ENCODE measurements around the gene CDH4. TPM values are rescaled to one million over a fixed set of nuclear protein-coding genes. Genes with fewer than 3 reads are reported as not detected.

The CDH4 gene
- polyA plus RNA-seq, 2 donors, result 0.02 to 0.05 TPM

- H3K27ac ChIP-seq (ENCODE audit: low read depth in 2 of 2, low read length in 1 of 2), result no peak overlapping the region
- no peaks in the 10 kb centered on the region for H3K9me3 ChIP-seq (ENCODE audit: control insufficient read depth in 2 of 2, insufficient read depth in 1 of 2, low read depth in 1 of 2, low read length in 1 of 2)
- H3K27me3 ChIP-seq (ENCODE audit: control insufficient read depth in 1 of 2, insufficient read depth in 2 of 2, low read length in 2 of 2), result no peaks in the 10 kb centered on the region
- no peaks in the 10 kb centered on the region for H3K36me3 ChIP-seq (ENCODE audit: control insufficient read depth in 2 of 2, insufficient read depth in 2 of 2, low read length in 1 of 2)
- WGBS, 2 donors, result 63 to 71% methylated on average over 10 to 12 of the region's 12 CpGs
- H3K4me1 ChIP-seq (ENCODE audit: control insufficient read depth in 2 of 2, insufficient read depth in 2 of 2, low read length in 1 of 2), result no peaks in the 10 kb centered on the region
- no peak overlapping the region for H3K4me3 ChIP-seq (ENCODE audit: low read depth in 1 of 2, low read length in 2 of 2)
These were observed 471.6 kb downstream of the CDH4 start for GRCh38 chr20:61723529-61724257.

GRCh38 chr20:61724376-61724775 lies 472.3 kb downstream of the CDH4 start:
- H3K27ac ChIP-seq (ENCODE audit: low read depth in 2 of 2, low read length in 1 of 2), result no peak overlapping the region
- 7 to 10% methylated on average over 4 of the region's 4 CpGs for WGBS, 2 donors

GRCh38 chr20:61725145-61725544 lies 473.1 kb downstream of the CDH4 start:
- H3K27ac ChIP-seq (ENCODE audit: low read depth in 2 of 2, low read length in 1 of 2), result no peak overlapping the region
- no peak overlapping the region for H3K4me3 ChIP-seq (ENCODE audit: low read depth in 1 of 2, low read length in 2 of 2)
- no peaks in the 10 kb centered on the region for H3K27me3 ChIP-seq (ENCODE audit: control insufficient read depth in 1 of 2, insufficient read depth in 2 of 2, low read length in 2 of 2)
- no peaks in the 10 kb centered on the region for H3K9me3 ChIP-seq (ENCODE audit: control insufficient read depth in 2 of 2, insufficient read depth in 1 of 2, low read depth in 1 of 2, low read length in 1 of 2)
- no peaks in the 10 kb centered on the region for H3K4me1 ChIP-seq (ENCODE audit: control insufficient read depth in 2 of 2, insufficient read depth in 2 of 2, low read length in 1 of 2)
- H3K36me3 ChIP-seq (ENCODE audit: control insufficient read depth in 2 of 2, insufficient read depth in 2 of 2, low read length in 1 of 2), result no peaks in the 10 kb centered on the region
- WGBS, 2 donors, result 91 to 95% methylated on average over 8 of the region's 8 CpGs

More at GRCh38 chr20:61724376-61724775, 472.3 kb downstream of the CDH4 start:
- Histone ChIP-seq H3K27me3 (ENCODE audit: control insufficient read depth in 1 of 2, insufficient read depth in 2 of 2, low read length in 2 of 2) (no peaks in the 10 kb centered on the region), H3K36me3 (ENCODE audit: control insufficient read depth in 2 of 2, insufficient read depth in 2 of 2, low read length in 1 of 2) (no peaks in the 10 kb centered on the region), H3K4me3 (ENCODE audit: low read depth in 1 of 2, low read length in 2 of 2) (no peak overlapping the region), H3K4me1 (ENCODE audit: control insufficient read depth in 2 of 2, insufficient read depth in 2 of 2, low read length in 1 of 2) (no peaks in the 10 kb centered on the region), H3K9me3 (ENCODE audit: control insufficient read depth in 2 of 2, insufficient read depth in 1 of 2, low read depth in 1 of 2, low read length in 1 of 2) (no peaks in the 10 kb centered on the region)

- 84 to 86% methylated on average over 8 of the region's 8 CpGs for WGBS, 2 donors
- H3K4me3 ChIP-seq (ENCODE audit: low read depth in 1 of 2, low read length in 2 of 2), result no peak overlapping the region
- no peaks in the 10 kb centered on the region for H3K36me3 ChIP-seq (ENCODE audit: control insufficient read depth in 2 of 2, insufficient read depth in 2 of 2, low read length in 1 of 2)
- no peaks in the 10 kb centered on the region for H3K9me3 ChIP-seq (ENCODE audit: control insufficient read depth in 2 of 2, insufficient read depth in 1 of 2, low read depth in 1 of 2, low read length in 1 of 2)
- H3K27me3 ChIP-seq (ENCODE audit: control insufficient read depth in 1 of 2, insufficient read depth in 2 of 2, low read length in 2 of 2), result no peaks in the 10 kb centered on the region
- H3K27ac ChIP-seq (ENCODE audit: low read depth in 2 of 2, low read length in 1 of 2), result no peak overlapping the region
- H3K4me1 ChIP-seq (ENCODE audit: control insufficient read depth in 2 of 2, insufficient read depth in 2 of 2, low read length in 1 of 2), result no peaks in the 10 kb centered on the region
These were observed 473.9 kb downstream of the CDH4 start for GRCh38 chr20:61725966-61726365.

GRCh38 chr20:61726979-61727378 lies 474.9 kb downstream of the CDH4 start:
- 91 to 94% methylated on average over 5 of the region's 5 CpGs for WGBS, 2 donors
- Histone ChIP-seq H3K4me1 (ENCODE audit: control insufficient read depth in 2 of 2, insufficient read depth in 2 of 2, low read length in 1 of 2) (no peaks in the 10 kb centered on the region), H3K9me3 (ENCODE audit: control insufficient read depth in 2 of 2, insufficient read depth in 1 of 2, low read depth in 1 of 2, low read length in 1 of 2) (no peaks in the 10 kb centered on the region), H3K27me3 (ENCODE audit: control insufficient read depth in 1 of 2, insufficient read depth in 2 of 2, low read length in 2 of 2) (no peaks in the 10 kb centered on the region), H3K4me3 (ENCODE audit: low read depth in 1 of 2, low read length in 2 of 2) (no peak overlapping the region), H3K27ac (ENCODE audit: low read depth in 2 of 2, low read length in 1 of 2) (no peak overlapping the region), H3K36me3 (ENCODE audit: control insufficient read depth in 2 of 2, insufficient read depth in 2 of 2, low read length in 1 of 2) (no peaks in the 10 kb centered on the region)

- WGBS, 2 donors, result 57 to 86% methylated on average over 2 of the region's 2 CpGs
- Histone ChIP-seq H3K27me3 (ENCODE audit: control insufficient read depth in 1 of 2, insufficient read depth in 2 of 2, low read length in 2 of 2) (no peaks in the 10 kb centered on the region), H3K27ac (ENCODE audit: low read depth in 2 of 2, low read length in 1 of 2) (no peak overlapping the region), H3K4me3 (ENCODE audit: low read depth in 1 of 2, low read length in 2 of 2) (no peak overlapping the region), H3K4me1 (ENCODE audit: control insufficient read depth in 2 of 2, insufficient read depth in 2 of 2, low read length in 1 of 2) (no peaks in the 10 kb centered on the region), H3K36me3 (ENCODE audit: control insufficient read depth in 2 of 2, insufficient read depth in 2 of 2, low read length in 1 of 2) (no peaks in the 10 kb centered on the region), H3K9me3 (ENCODE audit: control insufficient read depth in 2 of 2, insufficient read depth in 1 of 2, low read depth in 1 of 2, low read length in 1 of 2) (no peaks in the 10 kb centered on the region)
These were observed 475.7 kb downstream of the CDH4 start for GRCh38 chr20:61727761-61728160.

- Histone ChIP-seq H3K4me1 (ENCODE audit: control insufficient read depth in 2 of 2, insufficient read depth in 2 of 2, low read length in 1 of 2) (no peaks in the 10 kb centered on the region), H3K27ac (ENCODE audit: low read depth in 2 of 2, low read length in 1 of 2) (no peak overlapping the region), H3K4me3 (ENCODE audit: low read depth in 1 of 2, low read length in 2 of 2) (no peak overlapping the region), H3K9me3 (ENCODE audit: control insufficient read depth in 2 of 2, insufficient read depth in 1 of 2, low read depth in 1 of 2, low read length in 1 of 2) (no peaks in the 10 kb centered on the region), H3K36me3 (ENCODE audit: control insufficient read depth in 2 of 2, insufficient read depth in 2 of 2, low read length in 1 of 2) (no peaks in the 10 kb centered on the region), H3K27me3 (ENCODE audit: control insufficient read depth in 1 of 2, insufficient read depth in 2 of 2, low read length in 2 of 2) (no peaks in the 10 kb centered on the region)
- 84 to 85% methylated on average over 6 of the region's 6 CpGs for WGBS, 2 donors
These were observed 476.3 kb downstream of the CDH4 start for GRCh38 chr20:61728326-61728725.

GRCh38 chr20:61728786-61729770 lies 477.0 kb downstream of the CDH4 start:
- H3K9me3 ChIP-seq (ENCODE audit: control insufficient read depth in 2 of 2, insufficient read depth in 1 of 2, low read depth in 1 of 2, low read length in 1 of 2), result no peaks in the 10 kb centered on the region
- 64 to 72% methylated on average over 28 of the region's 28 CpGs for WGBS, 2 donors
- no peaks in the 10 kb centered on the region for H3K4me1 ChIP-seq (ENCODE audit: control insufficient read depth in 2 of 2, insufficient read depth in 2 of 2, low read length in 1 of 2)
- H3K27ac ChIP-seq (ENCODE audit: low read depth in 2 of 2, low read length in 1 of 2), result no peak overlapping the region
- H3K36me3 ChIP-seq (ENCODE audit: control insufficient read depth in 2 of 2, insufficient read depth in 2 of 2, low read length in 1 of 2), result no peaks in the 10 kb centered on the region
- no peak overlapping the region for H3K4me3 ChIP-seq (ENCODE audit: low read depth in 1 of 2, low read length in 2 of 2)
- H3K27me3 ChIP-seq (ENCODE audit: control insufficient read depth in 1 of 2, insufficient read depth in 2 of 2, low read length in 2 of 2), result no peaks in the 10 kb centered on the region

GRCh38 chr20:61730631-61731362 lies 478.7 kb downstream of the CDH4 start:
- Histone ChIP-seq H3K9me3 (ENCODE audit: control insufficient read depth in 2 of 2, insufficient read depth in 1 of 2, low read depth in 1 of 2, low read length in 1 of 2) (no peaks in the 10 kb centered on the region), H3K27me3 (ENCODE audit: control insufficient read depth in 1 of 2, insufficient read depth in 2 of 2, low read length in 2 of 2) (no peaks in the 10 kb centered on the region), H3K27ac (ENCODE audit: low read depth in 2 of 2, low read length in 1 of 2) (no peak overlapping the region), H3K36me3 (ENCODE audit: control insufficient read depth in 2 of 2, insufficient read depth in 2 of 2, low read length in 1 of 2) (no peaks in the 10 kb centered on the region), H3K4me3 (ENCODE audit: low read depth in 1 of 2, low read length in 2 of 2) (no peak overlapping the region), H3K4me1 (ENCODE audit: control insufficient read depth in 2 of 2, insufficient read depth in 2 of 2, low read length in 1 of 2) (no peaks in the 10 kb centered on the region)
- 80 to 81% methylated on average over 20 to 21 of the region's 21 CpGs for WGBS, 2 donors
